KMS-11 (cell line): ENCODE results near the gene DLX5.

Experiments
- H2AFZ ChIP-seq: fragments of 200-600 bp; sonication (generic); 2 replicates; pipeline ENCODE4 v1.6.1; 2016; ENCODE audit warnings: antibody characterized with exemption, mixed run types, low read depth
- H3K27ac ChIP-seq: fragments of 200-600 bp; sonication (generic); 2 replicates; pipeline ENCODE4 v1.6.1; 2016; ENCODE audit warnings: mild to moderate bottlenecking, mixed run types
- H3K27me3 ChIP-seq: fragments of 200-600 bp; sonication (generic); 2 replicates; pipeline ENCODE4 v1.6.1; 2017; ENCODE audit warnings: mild to moderate bottlenecking, low read depth, mixed run types, moderate library complexity; ENCODE audit not compliant: insufficient read depth
- H3K36me3 ChIP-seq: fragments of 200-600 bp; sonication (generic); 2 replicates; pipeline ENCODE4 v1.6.1; 2017; ENCODE audit warnings: mild to moderate bottlenecking, mixed run types; ENCODE audit not compliant: insufficient read depth
- H3K4me1 ChIP-seq: fragments of 200-600 bp; sonication (generic); 2 replicates; pipeline ENCODE4 v1.6.1; 2016; ENCODE audit warnings: mild to moderate bottlenecking, low read depth, mixed run types; ENCODE audit not compliant: poor library complexity, severe bottlenecking
- H3K4me2 ChIP-seq: fragments of 200-600 bp; sonication (generic); 2 replicates; pipeline ENCODE4 v1.7.0; 2016; ENCODE audit warnings: mild to moderate bottlenecking, mixed run types
- H3K4me3 ChIP-seq: fragments of 200-600 bp; sonication (generic); IDR thresholded peaks from 2 replicates; pipeline ENCODE4 v1.6.1; 2017; ENCODE audit warnings: low read depth, low read length, mixed read lengths; ENCODE audit not compliant: insufficient read depth
- H3K79me2 ChIP-seq: fragments of 200-600 bp; sonication (generic); 2 replicates; pipeline ENCODE4 v1.6.1; 2016; ENCODE audit warnings: low read depth, mixed run types; ENCODE audit not compliant: insufficient read depth
- H3K9ac ChIP-seq: fragments of 200-600 bp; sonication (generic); 2 replicates; pipeline ENCODE4 v1.6.1; 2016; ENCODE audit warnings: mild to moderate bottlenecking, mixed run types
- H4K20me1 ChIP-seq: fragments of 200-600 bp; sonication (generic); 2 replicates; pipeline ENCODE4 v1.6.1; 2016; ENCODE audit warnings: mild to moderate bottlenecking, mixed run types; ENCODE audit not compliant: insufficient read depth
- CTCF ChIP-seq: fragments of 200-600 bp; sonication (generic); conservative IDR thresholded peaks from 2 replicates; pipeline ENCODE4 v1.6.1; 2017; ENCODE audit warnings: low read depth, mild to moderate bottlenecking, antibody characterized with exemption, low read length, moderate library complexity, mixed read lengths

The DLX5 gene

DNA sequence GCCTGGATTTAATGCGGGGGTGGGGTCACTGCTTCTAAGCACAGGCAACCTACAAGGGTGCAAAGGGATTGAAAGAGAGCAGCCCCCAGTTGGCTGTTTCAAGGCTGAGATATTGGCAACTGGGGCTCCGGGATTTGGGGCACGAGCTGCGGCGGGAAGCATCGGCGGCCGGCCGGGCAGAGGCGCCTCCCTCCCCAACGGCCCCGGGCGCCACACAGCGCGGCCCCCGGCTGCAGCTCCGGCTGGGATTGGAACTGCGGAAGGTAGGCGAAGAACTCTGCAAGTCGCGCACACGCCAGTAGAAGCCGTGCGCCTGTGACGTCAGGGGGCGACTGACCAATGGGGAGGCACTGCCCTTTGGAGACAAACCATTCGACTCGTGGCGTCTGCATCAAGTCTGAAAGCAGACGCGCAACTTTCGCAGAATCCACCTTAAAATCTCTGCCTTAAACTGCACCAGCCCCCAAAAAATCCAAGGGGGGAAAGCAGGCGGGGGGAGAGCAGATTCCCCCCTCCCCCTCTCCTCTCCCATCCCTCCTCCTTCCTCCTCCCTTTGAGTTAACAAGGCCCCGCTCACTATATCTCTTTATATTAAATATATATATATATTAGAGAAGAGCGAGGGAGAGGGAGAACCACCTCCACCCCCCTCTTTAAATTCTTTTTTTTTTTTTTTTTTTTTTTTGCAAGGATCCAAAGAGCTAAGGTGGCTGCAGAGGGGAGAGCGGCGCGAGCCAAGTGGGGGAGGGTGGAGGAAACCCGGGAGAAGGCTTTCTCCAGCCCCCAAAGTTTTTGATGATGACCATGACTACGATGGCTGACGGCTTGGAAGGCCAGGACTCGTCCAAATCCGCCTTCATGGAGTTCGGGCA is 19.2 kb downstream of the DLX5 start, which contains the start of gene DLX6:
DLX6 (plus strand) TSS at position 371 of the 872 bp plus-strand sequence; CDS start at position 796, 425 bp downstream.
- Histone ChIP-seq H3K79me2 (no peaks in the 10 kb centered on the region), H3K36me3 (no peaks in the 10 kb centered on the region), H3K9ac (peak within 1 kb of the TSS; percentile 63; the same call in 1 of the 2 replicates), H3K27me3 (no peaks in the 10 kb centered on the region), H3K27ac (peak within 1 kb of the TSS; percentile 71), H2AFZ (peak within 1 kb of the TSS; percentile 81), H4K20me1 (no peaks in the 10 kb centered on the region), H3K4me2 (peak within 1 kb of the TSS; percentile 62), H3K4me3 (no peak within 1 kb of the TSS), H3K4me1 (peaks cover 5% of the 10 kb centered on the region)
- no peak; the same call in 1 of the 2 replicates for TF ChIP-seq CTCF

DNA sequence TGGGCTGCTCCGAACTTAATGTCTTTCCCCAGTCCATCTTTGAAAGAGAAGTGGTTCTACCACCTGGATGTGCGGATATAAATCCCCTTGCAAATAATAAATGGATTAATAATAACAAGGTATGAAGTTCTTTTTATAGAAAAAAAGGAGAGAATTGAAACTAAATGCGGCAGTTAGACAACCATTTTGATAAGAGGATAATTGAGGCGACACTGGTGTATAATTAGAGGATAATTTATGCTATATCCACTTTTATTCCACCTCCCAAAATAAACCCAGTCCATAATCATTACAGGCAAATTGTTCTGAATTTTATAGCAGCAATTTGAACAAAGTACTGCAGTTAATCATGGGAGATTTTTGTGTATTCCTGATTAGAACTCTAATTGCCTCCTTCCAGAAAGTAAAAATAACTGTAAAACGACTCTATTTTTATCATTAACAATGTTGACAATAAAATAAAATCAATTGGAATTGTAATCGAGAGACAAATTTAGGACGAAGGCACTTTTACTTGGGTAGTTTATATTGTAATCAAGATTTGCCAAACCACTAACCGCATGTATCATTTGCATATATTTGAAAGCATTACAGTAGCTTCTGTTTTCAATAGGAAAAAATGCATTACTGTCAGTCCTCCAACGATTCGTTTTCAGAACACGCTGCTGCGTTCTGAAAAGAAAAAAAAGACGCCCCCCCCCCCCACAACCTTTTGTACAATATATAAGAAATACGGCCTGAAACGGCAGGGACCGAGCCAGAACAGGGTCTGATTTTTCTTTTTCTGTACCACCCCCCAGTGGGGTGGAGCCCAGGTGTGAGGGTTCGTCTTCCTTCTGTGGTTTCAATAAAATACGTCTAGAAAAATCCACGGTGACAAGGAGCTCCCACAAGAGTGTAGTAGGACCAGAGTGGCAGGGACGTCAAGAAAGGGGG is 20.1 kb downstream of the DLX5 start:
- no peaks in the 10 kb centered on the region for H4K20me1 ChIP-seq
- H3K27me3 ChIP-seq: no peaks in the 10 kb centered on the region
- no peaks in the 10 kb centered on the region for H3K36me3 ChIP-seq
- H3K4me3 ChIP-seq: no peak overlapping the region
- H2AFZ ChIP-seq: peak overlapping the region; percentile 76
- no peaks in the 10 kb centered on the region for H3K79me2 ChIP-seq
- peak overlapping the region; percentile 63; the same call in 1 of the 2 replicates for H3K9ac ChIP-seq
- peak overlapping the region; percentile 62 for H3K4me2 ChIP-seq
- TF ChIP-seq CTCF: no peak
- peaks cover 5% of the 10 kb centered on the region for H3K4me1 ChIP-seq
- H3K27ac ChIP-seq: peak overlapping the region; percentile 71

- H3K36me3 ChIP-seq: no peaks in the 10 kb centered on the region
- H3K79me2 ChIP-seq: no peaks in the 10 kb centered on the region
- TF ChIP-seq CTCF: no peak
- H3K4me2 ChIP-seq: no peak overlapping the region
- H2AFZ ChIP-seq: no peak overlapping the region
- H3K9ac ChIP-seq: no peak overlapping the region
- no peak overlapping the region for H3K27ac ChIP-seq
- H3K4me1 ChIP-seq: peaks cover 5% of the 10 kb centered on the region
- H3K27me3 ChIP-seq: no peaks in the 10 kb centered on the region
- no peak overlapping the region for H3K4me3 ChIP-seq
- no peaks in the 10 kb centered on the region for H4K20me1 ChIP-seq
Measured at GRCh38 chr7:97003262-97004246, 21.1 kb downstream of the DLX5 start.
